Adipose tissue (tissue), 3 donors: ENCODE results near the gene S100Z. TPM values are rescaled to one million over a fixed set of nuclear protein-coding genes. Genes with fewer than 3 reads are reported as not detected.
"Not testable (repeated sequence)": the region's sequence is repeated elsewhere in the genome, so short reads cannot be mapped to it uniquely, and the experiment has no call there.

ENCODE experiments used
- H3K27ac ChIP-seq: one replicate; pipeline ENCODE4 v1.5.1; 2013; ENCODE audit warnings: low read depth, low read length
- WGBS, 3 donors: extraction: QIAGEN DNeasy Blood & Tissue Kit; methylation state at CpG; one replicate each; pipeline ENCODE4 v1.1.7; 2013; 5-methylcytosine and 5-hydroxymethylcytosine counted together
- polyA plus RNA-seq, 3 donors: library from polyadenylated mRNA; stranded (reverse); fragments of 200-250 nt; gene quantifications; one replicate each; pipeline ENCODE4 v1.2.3, GENCODE V29; 2013
- donor health status: healthy with polysubstance abuse.
- donor health status: Bipolar disorder and iron deficiency.
- donor health status: healthy.

The S100Z gene
- polyA plus RNA-seq, 3 donors = 0.03 to 0.34 (median 0.16) TPM

- 73 to 83% (median 79%) methylated on average over 4 of the region's 4 CpGs for WGBS, 3 donors
- no peak overlapping the region for H3K27ac ChIP-seq
Observed at GRCh38 chr5:76930083-76930482, 80.3 kb downstream of the S100Z start.

GRCh38 chr5:76938177-76938576 is 88.4 kb downstream of the S100Z start:
- no peak overlapping the region for H3K27ac ChIP-seq

- WGBS, 3 donors = 86 to 89% (median 87%) methylated on average over 4 of the region's 4 CpGs
- no peak overlapping the region for H3K27ac ChIP-seq
Observed at GRCh38 chr5:76941000-76941399, 91.2 kb downstream of the S100Z start.

GRCh38 chr5:76941442-76941841 is 91.6 kb downstream of the S100Z start:
- H3K27ac ChIP-seq = no peak overlapping the region
- WGBS, 3 donors = 87 to 98% (median 95%) methylated on average over 3 of the region's 3 CpGs

GRCh38 chr5:76942581-76942980 is 92.8 kb downstream of the S100Z start:
- H3K27ac ChIP-seq = no peak overlapping the region
- 90 to 92% (median 91%) methylated on average over 1 of the region's 1 CpG for WGBS, 3 donors

GRCh38 chr5:76943006-76943405 is 93.2 kb downstream of the S100Z start:
- WGBS, 3 donors = 89 to 95% (median 89%) methylated on average over 3 of the region's 3 CpGs
- H3K27ac ChIP-seq = no peak overlapping the region

GRCh38 chr5:76944638-76945037 is 94.8 kb downstream of the S100Z start:
- H3K27ac ChIP-seq = no peak overlapping the region
- 55 to 64% (median 64%) methylated on average over 5 of the region's 5 CpGs for WGBS, 3 donors

- H3K27ac ChIP-seq = not testable (repeated sequence)
- 46 to 56% (median 49%) methylated on average over 9 of the region's 9 CpGs for WGBS, 3 donors
Observed at GRCh38 chr5:76945238-76945637, 95.4 kb downstream of the S100Z start.

GRCh38 chr5:76946090-76946489 is 96.3 kb downstream of the S100Z start:
- H3K27ac ChIP-seq = no peak overlapping the region
- WGBS, 3 donors = 68 to 90% (median 71%) methylated on average over 2 of the region's 2 CpGs

GRCh38 chr5:76947082-76947503 is 97.3 kb downstream of the S100Z start:
- 18 to 36% (median 25%) methylated on average over 4 of the region's 4 CpGs for WGBS, 3 donors
- H3K27ac ChIP-seq = no peak overlapping the region

- H3K27ac ChIP-seq = no peak within 1 kb of the TSS
Observed at GRCh38 chr5:76952795-76953536, 103.2 kb downstream of the S100Z start, which contains the start of gene CRHBP. CRHBP (plus strand) TSS chr5:76953045; CDS start chr5:76953135, 90 bp downstream.

GRCh38 chr5:76953551-76954382 is 104.0 kb downstream of the S100Z start:
- H3K27ac ChIP-seq = no peak overlapping the region

More at GRCh38 chr5:76952795-76953536, 103.2 kb downstream of the S100Z start, which contains the start of gene CRHBP:
- 19 to 22% (median 20%) methylated on average over 23 of the region's 23 CpGs for WGBS, 3 donors

GRCh38 chr5:76954383-76954763 is 104.6 kb downstream of the S100Z start:
- WGBS, 3 donors = 3 to 8% (median 5%) methylated on average over 25 of the region's 25 CpGs
- no peak overlapping the region for H3K27ac ChIP-seq

More at GRCh38 chr5:76953551-76954382, 104.0 kb downstream of the S100Z start:
- WGBS, 3 donors = 1% methylated on average over 72 to 81 of the region's 81 CpGs

GRCh38 chr5:76956033-76956432 is 106.2 kb downstream of the S100Z start:
- no peak overlapping the region for H3K27ac ChIP-seq
- WGBS, 3 donors = 72 to 87% (median 78%) methylated on average over 2 of the region's 2 CpGs

GRCh38 chr5:76958991-76959767 is 109.4 kb downstream of the S100Z start:
- H3K27ac ChIP-seq = no peak overlapping the region

GRCh38 chr5:76960004-76960625 is 110.3 kb downstream of the S100Z start:
- WGBS, 3 donors = 70 to 73% (median 71%) methylated on average over 3 of the region's 3 CpGs
- H3K27ac ChIP-seq = no peak overlapping the region

More at GRCh38 chr5:76958991-76959767, 109.4 kb downstream of the S100Z start:
- WGBS, 3 donors = 46 to 69% (median 55%) methylated on average over 5 of the region's 5 CpGs

- no peak overlapping the region for H3K27ac ChIP-seq
- WGBS, 3 donors = 33 to 56% (median 53%) methylated on average over 2 of the region's 2 CpGs
Observed at GRCh38 chr5:76964060-76964459, 114.2 kb downstream of the S100Z start.
